OCI-M2 (cell line): ENCODE data around the gene TBC1D16.

Experiments
- DNase-seq: peaks from one replicate; lab custom pipeline; 2025; ENCODE audit not compliant: unreplicated experiment; lab: John Stamatoyannopoulos, UW

The TBC1D16 gene

DNA sequence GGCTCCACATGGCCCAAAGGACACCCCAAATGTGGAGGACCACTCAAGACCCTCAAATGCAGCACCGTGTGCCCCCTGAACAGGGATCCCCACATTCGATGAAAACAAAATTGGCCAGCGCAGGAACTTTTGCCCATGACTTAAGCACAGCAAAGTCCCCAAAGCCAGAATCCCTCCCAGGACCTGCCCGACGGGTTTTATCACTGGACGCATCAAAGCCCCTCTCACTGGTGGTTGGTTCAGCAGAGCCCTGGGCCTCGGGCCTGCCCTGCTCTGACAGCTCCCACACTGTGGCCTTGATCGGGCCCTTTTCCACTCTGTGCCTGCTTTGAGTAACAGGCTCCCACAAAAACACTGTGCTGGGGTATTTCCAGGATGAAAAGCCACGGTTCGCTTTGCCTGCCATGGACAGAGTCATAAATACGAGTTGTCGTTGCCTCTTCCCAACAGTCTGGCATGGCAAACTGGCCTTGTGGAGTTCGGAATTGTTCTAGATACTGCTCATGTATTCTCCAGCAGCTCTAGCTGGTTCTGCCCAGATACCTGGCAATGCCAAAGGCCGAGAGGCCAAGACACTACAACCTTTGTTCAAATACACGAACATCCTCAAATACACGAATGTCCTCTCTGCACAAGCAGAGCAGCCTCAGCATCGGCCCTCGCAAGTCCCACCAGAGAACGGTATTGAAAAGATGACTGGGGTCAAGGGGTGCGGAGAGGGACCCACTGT, 46.4 kb downstream of the TBC1D16 start:
- DNase-seq: no peak

GRCh38 chr17:79988185-79988971, 47.3 kb downstream of the TBC1D16 start:
- no peak for DNase-seq

DNA sequence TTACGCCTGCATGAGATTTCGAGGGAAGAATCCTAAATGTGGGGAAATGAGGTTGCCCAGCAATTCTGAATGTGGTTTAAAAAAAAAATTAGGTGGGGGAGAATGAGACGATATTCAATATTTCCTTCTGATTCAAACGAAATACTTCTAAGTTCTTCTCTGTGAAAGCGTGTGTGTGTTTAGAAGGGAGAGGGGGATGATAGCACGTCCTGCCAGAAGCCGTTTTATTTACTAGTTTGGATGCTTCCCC, 47.8 kb downstream of the TBC1D16 start:
- no peak for DNase-seq

- DNase-seq: no peak
These were observed 48.3 kb downstream of the TBC1D16 start for GRCh38 chr17:79987187-79987934.

GRCh38 chr17:79986411-79987186, 49.1 kb downstream of the TBC1D16 start:
- no peak for DNase-seq

DNA sequence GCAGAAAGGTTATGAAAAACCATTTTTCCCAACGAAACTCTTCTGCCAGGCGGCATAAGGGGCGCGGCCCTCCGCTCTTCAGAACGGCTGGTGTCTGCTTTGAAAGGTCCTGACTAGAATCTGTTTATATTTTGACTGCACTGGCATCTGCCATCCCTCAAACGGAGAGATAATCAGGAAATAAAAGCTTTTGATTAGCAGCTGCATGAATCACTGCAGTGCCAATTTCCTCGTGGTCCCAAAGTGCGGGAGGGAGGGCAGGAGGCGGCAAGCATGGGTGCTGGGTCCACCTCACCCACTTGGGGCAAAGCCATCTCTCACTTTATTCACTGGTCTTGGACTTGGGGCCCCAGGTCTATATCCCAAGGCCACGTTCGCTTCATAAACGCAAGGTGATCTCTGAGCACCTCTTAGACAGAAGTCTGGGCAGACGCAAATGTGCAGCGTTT, 49.7 kb downstream of the TBC1D16 start:
- no peak for DNase-seq

GRCh38 chr17:79985361-79985942, 50.2 kb downstream of the TBC1D16 start:
- no peak for DNase-seq

GRCh38 chr17:79984877-79985276, 50.8 kb downstream of the TBC1D16 start:
- DNase-seq: no peak

DNA sequence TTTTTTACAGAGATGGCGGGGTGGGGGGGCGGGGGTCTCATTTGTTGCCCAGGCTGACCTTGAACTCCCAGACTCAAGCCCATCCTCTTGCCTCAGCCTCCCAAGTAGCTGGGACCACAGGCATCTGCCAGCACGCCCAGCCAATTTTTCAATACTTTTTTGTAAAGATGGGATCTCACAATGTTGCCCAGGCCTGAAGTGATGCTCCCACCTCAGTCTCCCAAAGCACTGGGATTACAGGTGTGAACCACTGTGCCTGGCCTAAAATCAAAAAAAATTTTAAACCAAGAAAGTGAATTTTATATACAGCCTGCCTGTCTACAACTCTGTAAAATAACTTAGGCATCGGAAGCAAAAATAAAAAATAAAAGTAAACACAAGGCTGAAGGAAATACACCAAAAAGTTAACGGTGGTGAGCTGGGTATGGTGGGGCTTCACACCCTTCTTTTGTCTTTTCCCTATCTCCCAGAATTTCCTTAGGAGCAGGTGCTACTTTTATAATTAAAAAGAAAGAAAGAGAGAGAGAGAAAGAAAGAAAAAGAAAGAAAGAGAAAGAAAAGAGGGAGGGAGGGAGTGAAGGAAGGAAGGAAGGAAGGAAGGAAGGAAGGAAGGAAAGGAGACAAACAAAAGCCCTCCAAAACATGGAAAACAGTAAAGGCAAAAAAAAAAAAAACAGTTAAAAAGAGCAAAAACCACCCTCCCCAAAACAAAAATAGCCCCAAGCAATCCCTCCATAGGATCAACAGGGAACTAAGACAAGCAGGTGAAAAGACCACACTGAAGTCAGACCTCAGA, 51.4 kb downstream of the TBC1D16 start:
- DNase-seq: no peak

DNA sequence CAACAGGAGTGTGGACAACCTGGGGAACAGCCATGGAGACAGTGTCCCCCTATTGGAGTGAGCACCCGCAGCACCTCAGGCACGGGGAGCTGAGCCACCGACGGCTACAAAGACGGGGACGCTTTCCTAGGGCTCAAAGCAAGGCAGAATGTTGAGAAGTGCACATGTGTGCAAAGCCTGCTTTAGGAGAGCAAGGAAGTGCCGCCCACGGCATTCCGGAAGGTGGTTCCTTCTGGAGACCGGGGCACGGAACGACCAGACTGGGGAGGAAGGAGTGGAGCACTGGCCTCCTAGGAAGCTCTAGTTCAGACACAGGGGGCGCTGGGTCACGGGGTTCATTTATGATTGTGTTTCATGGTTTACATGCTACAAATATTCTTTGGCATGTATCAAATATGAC, 52.2 kb downstream of the TBC1D16 start:
- DNase-seq: no peak

GRCh38 chr17:79982986-79983385, 52.7 kb downstream of the TBC1D16 start:
- no peak for DNase-seq

GRCh38 chr17:79981661-79982101, 54.0 kb downstream of the TBC1D16 start:
- no peak for DNase-seq

DNA sequence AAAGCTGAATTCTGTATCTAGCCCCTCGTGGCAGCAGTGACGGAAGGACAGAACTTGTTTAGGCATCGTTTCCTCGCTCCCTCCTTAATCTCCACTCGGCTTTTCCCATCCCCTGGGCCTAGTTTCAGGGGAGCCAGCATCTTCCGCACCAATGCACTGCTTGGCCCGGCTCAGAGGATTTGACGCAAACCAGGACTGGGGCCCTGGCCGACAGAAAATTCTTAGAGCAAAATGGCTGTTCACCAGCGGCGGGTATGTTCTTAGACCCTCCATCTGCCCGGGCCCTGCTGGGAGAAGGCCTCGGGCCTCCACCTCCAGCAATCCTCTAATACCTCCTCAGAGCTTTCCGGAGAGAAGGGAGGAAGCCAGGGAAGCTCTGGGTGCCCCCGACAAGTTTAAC, 54.6 kb downstream of the TBC1D16 start:
- no peak for DNase-seq

DNA sequence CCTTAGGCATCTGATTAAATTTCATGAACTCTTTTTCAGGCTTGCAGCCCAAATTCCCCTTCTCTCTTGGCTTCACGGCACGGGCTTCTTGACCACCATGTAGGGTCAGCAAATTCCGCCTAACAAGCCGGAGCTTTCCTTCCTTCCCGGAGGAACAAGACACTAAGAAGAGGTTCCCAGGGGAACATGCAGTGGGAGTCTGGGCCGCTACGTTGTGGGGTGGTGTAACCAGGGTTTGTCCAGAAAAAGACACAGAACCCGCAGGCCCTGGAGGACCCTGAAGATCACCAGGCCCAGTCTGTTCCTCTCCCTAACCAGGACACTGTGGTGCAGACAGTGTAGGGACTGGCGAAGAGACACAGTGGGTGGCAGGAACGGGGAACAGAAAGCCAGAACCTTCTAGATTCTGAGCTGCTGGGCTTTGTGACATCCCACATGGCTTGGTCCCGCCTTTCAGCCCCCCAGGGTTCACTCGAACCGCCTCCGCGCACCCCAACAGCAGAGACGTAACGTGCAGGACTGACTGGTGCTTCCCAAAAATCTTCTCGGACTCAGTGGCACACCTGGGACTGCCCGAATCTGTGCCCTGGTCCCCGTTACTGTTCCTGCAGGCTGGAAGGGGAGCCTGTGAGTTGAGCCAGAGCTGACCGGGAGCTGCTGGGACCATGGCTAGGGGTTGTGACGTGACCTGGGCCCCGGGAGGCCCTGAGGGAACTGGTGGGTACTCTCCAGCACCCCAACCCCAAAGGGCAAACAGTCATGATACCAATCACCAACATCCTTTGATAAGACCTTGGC, 55.2 kb downstream of the TBC1D16 start:
- no peak for DNase-seq

GRCh38 chr17:79979816-79980215, 55.9 kb downstream of the TBC1D16 start:
- no peak for DNase-seq

GRCh38 chr17:79979221-79979741, 56.4 kb downstream of the TBC1D16 start:
- no peak for DNase-seq

- no peak for DNase-seq
These were observed 57.2 kb downstream of the TBC1D16 start for GRCh38 chr17:79978548-79978855.

- DNase-seq: no peak
These were observed 57.7 kb downstream of the TBC1D16 start for GRCh38 chr17:79977708-79978547.
